GM21367 (cell line): Measurements from ENCODE around the gene FRMPD2.
"Not testable (repeated sequence)": the region's sequence is repeated elsewhere in the genome, so short reads cannot be mapped to it uniquely, and the experiment has no call there.

ENCODE experiments used
- ATAC-seq: cut with Tn5 transposase; IDR thresholded peaks from one replicate; pipeline ENCODE4 v1.9.1; 2021; ENCODE audit not compliant: unreplicated experiment

The FRMPD2 gene

GRCh38 chr10:48210391-48210790, 64.1 kb downstream of the FRMPD2 start:
- ATAC-seq = no peak

GRCh38 chr10:48209241-48209640, 65.3 kb downstream of the FRMPD2 start:
- ATAC-seq = no peak

GRCh38 chr10:48207853-48208252, 66.6 kb downstream of the FRMPD2 start:
- ATAC-seq = no peak

- ATAC-seq = no peak
Measured at GRCh38 chr10:48206482-48207250, 67.8 kb downstream of the FRMPD2 start.

- peak; percentile 78 for ATAC-seq
Measured at GRCh38 chr10:48205918-48206317, 68.6 kb downstream of the FRMPD2 start.

- no peak for ATAC-seq
Measured at GRCh38 chr10:48199580-48200377, 74.7 kb downstream of the FRMPD2 start.

- ATAC-seq = no peak
Measured at GRCh38 chr10:48197236-48197899, 77.1 kb downstream of the FRMPD2 start.

- no peak for ATAC-seq
Measured at GRCh38 chr10:48195803-48196202, 78.7 kb downstream of the FRMPD2 start.

GRCh38 chr10:48194830-48195229, 79.7 kb downstream of the FRMPD2 start:
- no peak for ATAC-seq

- no peak for ATAC-seq
Measured at GRCh38 chr10:48193556-48193955, 80.9 kb downstream of the FRMPD2 start.

GRCh38 chr10:48192881-48193450, 81.5 kb downstream of the FRMPD2 start:
- no peak for ATAC-seq

- no peak for ATAC-seq
Measured at GRCh38 chr10:48187713-48188485, 86.6 kb downstream of the FRMPD2 start.

- no peak for ATAC-seq
Measured at GRCh38 chr10:48187126-48187525, 87.4 kb downstream of the FRMPD2 start.

GRCh38 chr10:48186264-48186804, 88.2 kb downstream of the FRMPD2 start:
- ATAC-seq = not testable (repeated sequence)

- ATAC-seq = no peak
Measured at GRCh38 chr10:48184224-48184623, 90.3 kb downstream of the FRMPD2 start.

- ATAC-seq = not testable (repeated sequence)
Measured at GRCh38 chr10:48172715-48173114, 101.8 kb downstream of the FRMPD2 start.

- ATAC-seq = not testable (repeated sequence)
Measured at GRCh38 chr10:48160670-48161069, 113.8 kb downstream of the FRMPD2 start.

- not testable (repeated sequence) for ATAC-seq
Measured at GRCh38 chr10:48160163-48160562, 114.3 kb downstream of the FRMPD2 start.

- ATAC-seq = not testable (repeated sequence)
Measured at GRCh38 chr10:48154211-48155140, 120.0 kb downstream of the FRMPD2 start.
